HCT116 (cell line): Measurements from ENCODE around the gene PTGER4. TPM values are rescaled to one million over a fixed set of nuclear protein-coding genes. Genes with fewer than 3 reads are reported as not detected.

Source experiments
- ATAC-seq: fragments of 200-7000 bp; cut with Tn5 transposase; 2 replicates; pipeline ENCODE4 v1.9.1; 2020; ENCODE audit warnings: mild to moderate bottlenecking, moderate library complexity
- BruUV-seq: library from RNA; stranded (reverse); fragments of 400-500 nt; replicated peaks from 2 replicates; lab custom pipeline; 2021; lab: Mats Ljungman, UMichigan
- CTCF ChIA-PET: fragments of 300-600 bp; sonication (Branson Sonifier 250); formaldehyde crosslinking; loops from one replicate; lab custom pipeline; 2021; ENCODE audit warnings: antibody characterized with exemption; lab: Charles Lee
- POLR2A ChIA-PET: fragments of 300-600, 350-600 bp; sonication (Branson Sonifier 250); formaldehyde crosslinking; loops from one replicate; lab custom pipeline; 2021; ENCODE audit warnings: antibody characterized with exemption; lab: Charles Lee
- RAD21 ChIA-PET, 2 experiments: fragments of 300-600 bp; sonication (Branson Sonifier 250); formaldehyde crosslinking; loops; one replicate each; lab custom pipeline; 2023; ENCODE audit warnings: low total read pairs in 2 of 2; ENCODE audit not compliant: uncharacterized antibody in 2 of 2, unreplicated experiment in 2 of 2, low non-redundant PET in 1 of 2; lab: Charles Lee
- DNase-seq: peaks from one replicate; pipeline ENCODE4 v3.0.0-alpha.2; 2010; ENCODE audit warnings: low read depth, low spot score
- H2AFZ ChIP-seq: fragments of 200-600 bp; shearing (Covaris generic), sonication (generic); 2 replicates; pipeline ENCODE4 v1.6.1; 2017; ENCODE audit warnings: low read depth, mixed run types, mixed read lengths, antibody characterized with exemption, low read length; ENCODE audit not compliant: poor library complexity, severe bottlenecking
- H3K27ac ChIP-seq: 2 replicates; pipeline ENCODE4 v1.5.1; 2012; ENCODE audit warnings: low read depth, low read length
- H3K27me3 ChIP-seq: fragments of 200-600 bp; sonication (generic); 2 replicates; pipeline ENCODE4 v1.6.1; 2016; ENCODE audit warnings: mixed run types, low read length, mixed read lengths; ENCODE audit not compliant: insufficient read depth
- H3K36me3 ChIP-seq, 2 experiments: fragments of 200-500 bp in 1 of 2; fragments of 200-600 bp in 1 of 2; sonication (Bioruptor generic) in 1 of 2; sonication (generic) in 1 of 2; 2 replicates each; pipeline versions ENCODE4 v1.5.1 to v1.6.1; 2014 to 2016; ENCODE audit warnings: low read length in 2 of 2, inconsistent platforms in 1 of 2, mixed read lengths in 1 of 2, mixed run types in 1 of 2; ENCODE audit not compliant: insufficient read depth in 2 of 2, control insufficient read depth in 1 of 2
- H3K4me1 ChIP-seq, 2 experiments: fragments of 200-600 bp in 1 of 2; sonication (generic) in 1 of 2; 2 replicates each; pipeline versions ENCODE4 v1.5.1 to v1.6.1; 2012 to 2017; ENCODE audit warnings: low read length in 2 of 2, inconsistent platforms in 1 of 2, mild to moderate bottlenecking in 1 of 2, mixed read lengths in 1 of 2, mixed run types in 1 of 2, moderate library complexity in 1 of 2; ENCODE audit not compliant: insufficient read depth in 2 of 2, control insufficient read depth in 1 of 2
- H3K4me2 ChIP-seq: fragments of 200-600 bp; sonication (generic); 2 replicates; pipeline ENCODE4 v1.6.1; 2017; ENCODE audit warnings: mixed run types, low read length, mixed read lengths
- H3K4me3 ChIP-seq, 2 experiments: fragments of 200-600 bp in 1 of 2; sonication (generic) in 1 of 2; replicated peaks in 1 of 2; 2 replicates each; pipeline ENCODE4 v1.5.1; 2011 to 2016; ENCODE audit warnings: low read length in 2 of 2, control low read depth in 1 of 2, low read depth in 1 of 2, mild to moderate bottlenecking in 1 of 2, mixed read lengths in 1 of 2, mixed run types in 1 of 2
- H3K79me2 ChIP-seq: fragments of 200-600 bp; sonication (generic); 2 replicates; pipeline ENCODE4 v1.6.1; 2017; ENCODE audit warnings: mild to moderate bottlenecking, mixed run types, low read length, moderate library complexity, mixed read lengths; ENCODE audit not compliant: insufficient read depth
- H3K9ac ChIP-seq: fragments of 200-600 bp; sonication (generic); 2 replicates; pipeline ENCODE4 v1.6.1; 2016; ENCODE audit warnings: low read length, mixed read lengths
- H3K9me2 ChIP-seq: fragments of 200-600 bp; sonication (generic), shearing (Covaris generic); 2 replicates; pipeline ENCODE4 v1.6.1; 2017; ENCODE audit warnings: mixed run types, mild to moderate bottlenecking, moderate library complexity; ENCODE audit not compliant: insufficient read depth
- H3K9me3 ChIP-seq, 2 experiments: fragments of 200-500 bp in 1 of 2; fragments of 200-600 bp in 1 of 2; sonication (Bioruptor generic) in 1 of 2; sonication (generic) in 1 of 2; 2 replicates each; pipeline ENCODE4 v1.6.1; 2014 to 2017; ENCODE audit warnings: low read length in 2 of 2, mixed read lengths in 2 of 2, inconsistent platforms in 1 of 2, low read depth in 1 of 2, mild to moderate bottlenecking in 1 of 2, mixed run types in 1 of 2, moderate library complexity in 1 of 2; ENCODE audit not compliant: control insufficient read depth in 1 of 2, insufficient read depth in 1 of 2
- H4K20me1 ChIP-seq: fragments of 200-600 bp; sonication (generic), shearing (Covaris generic); 2 replicates; pipeline ENCODE4 v1.6.1; 2017; ENCODE audit warnings: mixed run types, mild to moderate bottlenecking, moderate library complexity; ENCODE audit not compliant: insufficient read depth
- ELF1 ChIP-seq: IDR thresholded peaks from 2 replicates; pipeline ENCODE4 v1.6.1; 2012; ENCODE audit warnings: low read depth, borderline replicate concordance
- EZH2phosphoT487 ChIP-seq: fragments of 200-600 bp; IDR thresholded peaks from 2 replicates; pipeline ENCODE4 v1.6.1; 2018; ENCODE audit warnings: antibody characterized with exemption, borderline replicate concordance
- FOSL1 ChIP-seq: IDR thresholded peaks from 2 replicates; pipeline ENCODE4 v1.6.1; 2012; ENCODE audit warnings: low read depth
- JUND ChIP-seq: IDR thresholded peaks from 2 replicates; pipeline ENCODE4 v1.6.1; 2012
- POLR2AphosphoS5 ChIP-seq: IDR thresholded peaks from 2 replicates; pipeline ENCODE4 v1.6.1; 2011; ENCODE audit warnings: mild to moderate bottlenecking, low read depth, low read length, moderate library complexity
- SIN3A ChIP-seq: IDR thresholded peaks from 2 replicates; pipeline ENCODE4 v1.6.1; 2012; ENCODE audit warnings: low read depth
- SRF ChIP-seq: IDR thresholded peaks from 2 replicates; pipeline ENCODE4 v1.6.1; 2012; ENCODE audit warnings: low read depth
- ZFX ChIP-seq: fragments of 450-650 bp; IDR thresholded peaks from 2 replicates; pipeline ENCODE4 v1.6.1; 2017
- ZNF274 ChIP-seq: fragments of 200-500 bp; sonication (Bioruptor generic); IDR thresholded peaks from 2 replicates; pipeline ENCODE4 v1.6.1; 2014; ENCODE audit warnings: mild to moderate bottlenecking, low read depth, low read length, inconsistent platforms
- intact Hi-C: fragments of 100-400 bp; cut with micrococcal nuclease; formaldehyde crosslinking; loops from 2 replicates; pipeline ENCODE4 v1.10.0; 2022
- total RNA-seq: library from RNA; stranded (reverse); gene quantifications from one replicate; pipeline ENCODE4 v1.2.1, GENCODE V29; 2021; ENCODE audit not compliant: unreplicated experiment
- TF ChIP-seq, protein P1 (sequence below): IDR thresholded peaks from 2 replicates; pipeline ENCODE4 v1.6.1; 2012; ENCODE audit warnings: low read depth

The PTGER4 gene
- total RNA-seq, 1 experiment from 2014 or later = 3.0 TPM

DNA sequence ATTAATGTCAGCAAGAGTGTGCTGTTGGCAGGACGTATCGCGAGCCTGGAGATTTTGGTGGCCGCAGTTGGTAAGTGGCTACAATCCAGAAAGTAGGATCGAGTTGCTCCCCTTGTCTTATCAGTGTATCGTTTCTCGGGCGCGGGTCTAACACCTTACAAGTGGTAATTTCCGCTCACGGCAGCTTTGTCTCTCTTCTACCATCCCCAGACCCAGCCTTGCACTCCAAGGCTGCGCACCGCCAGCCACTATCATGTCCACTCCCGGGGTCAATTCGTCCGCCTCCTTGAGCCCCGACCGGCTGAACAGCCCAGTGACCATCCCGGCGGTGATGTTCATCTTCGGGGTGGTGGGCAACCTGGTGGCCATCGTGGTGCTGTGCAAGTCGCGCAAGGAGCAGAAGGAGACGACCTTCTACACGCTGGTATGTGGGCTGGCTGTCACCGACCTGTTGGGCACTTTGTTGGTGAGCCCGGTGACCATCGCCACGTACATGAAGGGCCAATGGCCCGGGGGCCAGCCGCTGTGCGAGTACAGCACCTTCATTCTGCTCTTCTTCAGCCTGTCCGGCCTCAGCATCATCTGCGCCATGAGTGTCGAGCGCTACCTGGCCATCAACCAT, 1.1 kb downstream of the PTGER4 start:
- Histone ChIP-seq H3K27ac (no peak overlapping the region), H3K9me3 (no peaks in the 10 kb centered on the region), H3K79me2 (no peaks in the 10 kb centered on the region), H3K9ac (no peak overlapping the region)
- ChIA-PET RAD21 (no interaction called here), POLR2A (no interaction called here)
- TF ChIP-seq ZNF274 = no peak
- no peak for TF ChIP-seq FOSL1
- no peak for TF ChIP-seq ELF1
- TF ChIP-seq, protein P1, sequence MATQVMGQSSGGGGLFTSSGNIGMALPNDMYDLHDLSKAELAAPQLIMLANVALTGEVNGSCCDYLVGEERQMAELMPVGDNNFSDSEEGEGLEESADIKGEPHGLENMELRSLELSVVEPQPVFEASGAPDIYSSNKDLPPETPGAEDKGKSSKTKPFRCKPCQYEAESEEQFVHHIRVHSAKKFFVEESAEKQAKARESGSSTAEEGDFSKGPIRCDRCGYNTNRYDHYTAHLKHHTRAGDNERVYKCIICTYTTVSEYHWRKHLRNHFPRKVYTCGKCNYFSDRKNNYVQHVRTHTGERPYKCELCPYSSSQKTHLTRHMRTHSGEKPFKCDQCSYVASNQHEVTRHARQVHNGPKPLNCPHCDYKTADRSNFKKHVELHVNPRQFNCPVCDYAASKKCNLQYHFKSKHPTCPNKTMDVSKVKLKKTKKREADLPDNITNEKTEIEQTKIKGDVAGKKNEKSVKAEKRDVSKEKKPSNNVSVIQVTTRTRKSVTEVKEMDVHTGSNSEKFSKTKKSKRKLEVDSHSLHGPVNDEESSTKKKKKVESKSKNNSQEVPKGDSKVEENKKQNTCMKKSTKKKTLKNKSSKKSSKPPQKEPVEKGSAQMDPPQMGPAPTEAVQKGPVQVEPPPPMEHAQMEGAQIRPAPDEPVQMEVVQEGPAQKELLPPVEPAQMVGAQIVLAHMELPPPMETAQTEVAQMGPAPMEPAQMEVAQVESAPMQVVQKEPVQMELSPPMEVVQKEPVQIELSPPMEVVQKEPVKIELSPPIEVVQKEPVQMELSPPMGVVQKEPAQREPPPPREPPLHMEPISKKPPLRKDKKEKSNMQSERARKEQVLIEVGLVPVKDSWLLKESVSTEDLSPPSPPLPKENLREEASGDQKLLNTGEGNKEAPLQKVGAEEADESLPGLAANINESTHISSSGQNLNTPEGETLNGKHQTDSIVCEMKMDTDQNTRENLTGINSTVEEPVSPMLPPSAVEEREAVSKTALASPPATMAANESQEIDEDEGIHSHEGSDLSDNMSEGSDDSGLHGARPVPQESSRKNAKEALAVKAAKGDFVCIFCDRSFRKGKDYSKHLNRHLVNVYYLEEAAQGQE = no peak
- TF ChIP-seq POLR2AphosphoS5 = no peak
- no peak for TF ChIP-seq SIN3A
- no peak for TF ChIP-seq SRF
- no peak for TF ChIP-seq JUND
- no peak for TF ChIP-seq ZFX
- no peak for TF ChIP-seq EZH2phosphoT487
- TF ChIP-seq, all 23 proteins: peak for 0
- BruUV-seq = no TSS peak
- H3K9me2 ChIP-seq = no peaks in the 10 kb centered on the region
- CTCF ChIA-PET = no interaction called here
- ATAC-seq (no peak), DNase-seq (no peak)
- H3K4me1 ChIP-seq = peaks cover 19 to 33% of the 10 kb centered on the region in 2 experiments
- peak overlapping the region; percentile 73 for H3K4me2 ChIP-seq
- no peak overlapping the region for H3K4me3 ChIP-seq
- intact Hi-C loops = no loop called here
- H2AFZ ChIP-seq = no peak overlapping the region
- H3K27me3 ChIP-seq = no peaks in the 10 kb centered on the region
- no peaks in the 10 kb centered on the region for H3K36me3 ChIP-seq
- H4K20me1 ChIP-seq = no peaks in the 10 kb centered on the region
